ENCODE data around the gene PPHLN1.

Gene PPHLN1

GRCh38 chr12:42444192-42444943, 118.4 kb downstream of the PPHLN1 start:
- no peak for DNase-seq

- no peak for DNase-seq
Measured at GRCh38 chr12:42445891-42446290, 119.9 kb downstream of the PPHLN1 start.

- peak; percentile 84 for DNase-seq
Measured at GRCh38 chr12:42446761-42447160, 120.8 kb downstream of the PPHLN1 start.

GRCh38 chr12:42447371-42447786, 121.4 kb downstream of the PPHLN1 start:
- peak; percentile 54 for DNase-seq

- peak; percentile 47 for DNase-seq
Measured at GRCh38 chr12:42448841-42449240, 122.9 kb downstream of the PPHLN1 start.

GRCh38 chr12:42450248-42450647, 124.3 kb downstream of the PPHLN1 start:
- no peak for DNase-seq

GRCh38 chr12:42458575-42458974, 132.6 kb downstream of the PPHLN1 start:
- no peak for DNase-seq

- no peak for DNase-seq
Measured at GRCh38 chr12:42459336-42459847, 133.4 kb downstream of the PPHLN1 start.

GRCh38 chr12:42462486-42462885, 136.5 kb downstream of the PPHLN1 start:
- DNase-seq, result no peak

GRCh38 chr12:42463671-42464070, 137.7 kb downstream of the PPHLN1 start:
- DNase-seq, result no peak

GRCh38 chr12:42468341-42468821, 142.4 kb downstream of the PPHLN1 start:
- DNase-seq, result no peak

- no peak for DNase-seq
Measured at GRCh38 chr12:42468921-42469320, 143.0 kb downstream of the PPHLN1 start.

GRCh38 chr12:42469355-42470175, 143.6 kb downstream of the PPHLN1 start:
- no peak for DNase-seq

GRCh38 chr12:42472376-42472775, 146.4 kb downstream of the PPHLN1 start:
- DNase-seq, result no peak

GRCh38 chr12:42473130-42473529, 147.2 kb downstream of the PPHLN1 start:
- peak; percentile 36 for DNase-seq

GRCh38 chr12:42473561-42473960, 147.6 kb downstream of the PPHLN1 start:
- DNase-seq, result no peak

GRCh38 chr12:42474391-42474790, 148.4 kb downstream of the PPHLN1 start:
- peak; percentile 94 for DNase-seq

GRCh38 chr12:42475106-42475505, 149.1 kb downstream of the PPHLN1 start:
- DNase-seq, result peak; percentile 31

GRCh38 chr12:42477941-42478340, 152.0 kb downstream of the PPHLN1 start:
- no peak for DNase-seq

- no peak for DNase-seq
Measured at GRCh38 chr12:42481368-42481767, 155.4 kb downstream of the PPHLN1 start.

- no peak for DNase-seq
Measured at GRCh38 chr12:42482041-42482747, 156.2 kb downstream of the PPHLN1 start.

GRCh38 chr12:42482748-42483520, 157.0 kb downstream of the PPHLN1 start:
- peak; percentile 54 for DNase-seq

- DNase-seq, result peak; percentile 32
Measured at GRCh38 chr12:42483521-42483790, 157.5 kb downstream of the PPHLN1 start.

Measured in kidney glomerular epithelial cell (primary cell).